HT-29 (cell line): ENCODE results near the gene STX1B. TPM values are rescaled to one million over a fixed set of nuclear protein-coding genes. Genes with fewer than 3 reads are reported as not detected.

Source experiments
- DNase-seq: peaks from one replicate; pipeline ENCODE4 v3.0.0-alpha.2; 2015; ENCODE audit warnings: low spot score
- total RNA-seq: library from RNA; depleted of rRNA; stranded (reverse); fragments of >200 nt; shearing (Covaris generic); gene quantifications from 2 replicates; pipeline ENCODE4 v1.2.3, GENCODE V29; 2014

The STX1B gene
- total RNA-seq, 1 experiment from 2014 or later = not detected

DNA sequence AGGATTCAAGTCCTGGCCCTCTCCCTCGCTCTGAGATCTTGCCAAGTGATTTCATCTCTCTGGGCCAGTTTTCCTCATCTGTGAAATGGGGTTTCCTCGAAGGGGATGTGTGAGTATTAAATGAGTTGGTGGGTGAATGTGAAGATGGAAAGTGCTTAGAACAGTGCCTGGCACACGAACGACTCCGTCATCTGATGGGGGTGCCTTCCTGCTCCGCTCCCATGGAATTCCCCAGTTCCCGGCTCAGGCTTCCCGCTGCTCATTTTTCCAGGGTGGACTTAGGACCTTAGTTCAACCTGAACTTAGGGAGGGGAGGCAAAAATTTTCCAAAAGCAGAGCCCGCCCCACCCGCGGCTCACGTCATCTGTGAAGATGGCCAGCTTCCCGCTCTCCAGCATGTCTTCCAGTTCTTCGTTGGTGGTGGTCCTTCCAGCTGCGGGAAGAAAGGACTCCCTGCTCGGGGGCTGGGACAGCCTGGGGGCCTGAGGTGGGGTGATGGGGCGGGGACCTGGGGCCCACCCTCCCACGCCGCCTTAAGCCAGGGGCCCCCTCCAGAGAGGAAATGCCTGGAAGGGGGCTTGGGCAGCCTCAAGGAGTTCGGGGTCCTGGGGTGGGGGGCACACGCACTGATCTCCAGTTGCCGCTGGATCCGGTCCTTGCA lies 14.0 kb downstream of the STX1B start:
- no peak for DNase-seq

GRCh38 chr16:30995927-30996323 lies 14.5 kb downstream of the STX1B start:
- DNase-seq = no peak

- DNase-seq = no peak
Measured at GRCh38 chr16:30992931-30993816, 17.3 kb downstream of the STX1B start.

DNA sequence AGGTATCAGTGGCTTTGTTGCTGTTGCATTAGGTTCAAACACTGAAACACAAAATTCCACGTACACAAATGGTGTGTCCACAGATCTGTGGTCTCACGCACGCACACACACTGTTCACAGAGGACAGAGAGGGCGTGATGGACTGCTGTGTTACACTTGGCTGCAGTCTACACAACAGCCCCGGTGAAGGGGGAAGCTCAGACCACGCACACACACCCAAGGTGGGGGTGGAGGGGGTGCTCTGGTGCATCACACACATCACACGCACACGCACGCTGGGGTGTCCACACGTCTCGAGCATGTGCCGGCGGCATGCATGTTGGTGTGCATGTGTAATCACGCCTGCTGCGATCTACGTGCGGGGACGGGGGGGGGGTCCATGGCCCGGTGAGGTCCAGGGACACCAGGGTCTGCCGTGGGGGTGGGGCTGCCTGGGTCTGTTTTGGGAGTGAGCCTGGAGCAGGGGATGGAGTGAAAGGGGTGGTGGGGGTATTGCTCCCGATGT lies 18.1 kb downstream of the STX1B start:
- no peak for DNase-seq

DNA sequence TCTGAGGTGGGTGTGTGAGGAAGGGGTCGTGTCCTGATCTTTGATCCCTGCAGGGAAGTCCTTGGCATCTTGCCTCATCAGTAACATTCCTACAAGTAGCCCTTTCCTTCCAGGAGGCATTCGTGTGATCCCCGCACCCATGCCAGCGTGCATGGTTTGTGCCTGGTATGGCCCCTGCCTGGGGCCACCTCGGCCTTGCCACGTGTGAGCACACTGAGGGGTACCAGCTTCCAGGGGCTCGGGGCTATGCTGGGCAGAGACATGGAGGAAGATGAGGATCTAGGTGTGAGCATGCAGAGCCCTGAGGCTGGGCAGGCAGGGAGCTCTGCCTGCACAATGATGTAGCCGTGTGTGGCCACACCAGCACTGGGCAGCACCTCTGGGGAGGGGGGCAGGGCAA lies 19.4 kb downstream of the STX1B start:
- no peak for DNase-seq

DNA sequence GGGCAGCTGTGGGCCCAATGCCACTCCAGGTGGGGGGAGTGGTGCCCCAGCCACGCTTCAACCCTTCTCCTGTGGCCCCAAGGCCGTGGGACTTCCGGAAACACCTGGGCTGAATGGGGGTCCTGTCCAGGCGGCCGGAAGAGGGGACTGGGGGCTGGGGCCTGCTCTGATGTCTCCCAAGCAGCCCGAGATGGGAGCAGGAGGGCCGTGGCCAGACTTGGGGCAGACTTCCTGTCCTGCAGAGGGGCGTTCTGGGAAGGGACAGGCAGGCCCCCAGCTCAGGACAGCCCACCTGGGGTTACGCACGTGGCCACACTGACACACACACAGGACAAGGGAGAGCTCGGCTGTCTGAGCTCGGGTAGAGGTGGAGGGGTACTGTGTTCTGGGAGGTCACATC lies 20.3 kb downstream of the STX1B start:
- no peak for DNase-seq

GRCh38 chr16:30989469-30990047 lies 20.9 kb downstream of the STX1B start:
- no peak for DNase-seq

- DNase-seq = no peak
Measured at GRCh38 chr16:30987581-30988190, 22.8 kb downstream of the STX1B start.

DNA sequence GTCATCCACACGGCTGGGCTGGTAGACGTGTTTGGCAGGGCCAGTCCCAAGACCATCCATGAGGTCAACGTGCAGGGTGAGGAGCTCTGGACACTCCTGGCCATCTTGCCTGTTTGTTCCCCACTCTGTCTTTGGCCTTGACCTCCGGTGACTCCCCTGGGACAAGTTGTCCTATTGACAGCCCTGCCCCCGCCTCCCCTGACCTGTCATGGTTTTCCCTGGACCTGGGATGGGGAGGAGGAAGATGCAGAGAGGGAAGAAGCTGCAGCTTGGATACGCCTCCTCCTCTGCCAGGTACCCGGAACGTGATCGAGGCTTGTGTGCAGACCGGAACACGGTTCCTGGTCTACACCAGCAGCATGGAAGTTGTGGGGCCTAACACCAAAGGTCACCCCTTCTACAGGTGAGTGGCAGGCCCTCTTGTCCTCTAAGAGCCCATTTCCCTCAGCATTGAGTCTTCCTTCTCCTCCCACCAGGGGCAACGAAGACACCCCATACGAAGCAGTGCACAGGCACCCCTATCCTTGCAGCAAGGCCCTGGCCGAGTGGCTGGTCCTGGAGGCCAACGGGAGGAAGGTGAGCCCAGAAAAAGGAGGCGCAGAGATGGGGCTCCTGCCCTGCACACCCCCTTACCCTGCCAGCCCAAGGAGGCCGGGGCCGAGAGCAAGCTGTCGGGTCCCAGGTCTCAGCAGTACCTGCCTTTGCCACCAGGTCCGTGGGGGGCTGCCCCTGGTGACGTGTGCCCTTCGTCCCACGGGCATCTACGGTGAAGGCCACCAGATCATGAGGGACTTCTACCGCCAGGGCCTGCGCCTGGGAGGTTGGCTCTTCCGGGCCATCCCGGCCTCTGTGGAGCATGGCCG lies 24.1 kb downstream of the STX1B start:
- DNase-seq = no peak

DNA sequence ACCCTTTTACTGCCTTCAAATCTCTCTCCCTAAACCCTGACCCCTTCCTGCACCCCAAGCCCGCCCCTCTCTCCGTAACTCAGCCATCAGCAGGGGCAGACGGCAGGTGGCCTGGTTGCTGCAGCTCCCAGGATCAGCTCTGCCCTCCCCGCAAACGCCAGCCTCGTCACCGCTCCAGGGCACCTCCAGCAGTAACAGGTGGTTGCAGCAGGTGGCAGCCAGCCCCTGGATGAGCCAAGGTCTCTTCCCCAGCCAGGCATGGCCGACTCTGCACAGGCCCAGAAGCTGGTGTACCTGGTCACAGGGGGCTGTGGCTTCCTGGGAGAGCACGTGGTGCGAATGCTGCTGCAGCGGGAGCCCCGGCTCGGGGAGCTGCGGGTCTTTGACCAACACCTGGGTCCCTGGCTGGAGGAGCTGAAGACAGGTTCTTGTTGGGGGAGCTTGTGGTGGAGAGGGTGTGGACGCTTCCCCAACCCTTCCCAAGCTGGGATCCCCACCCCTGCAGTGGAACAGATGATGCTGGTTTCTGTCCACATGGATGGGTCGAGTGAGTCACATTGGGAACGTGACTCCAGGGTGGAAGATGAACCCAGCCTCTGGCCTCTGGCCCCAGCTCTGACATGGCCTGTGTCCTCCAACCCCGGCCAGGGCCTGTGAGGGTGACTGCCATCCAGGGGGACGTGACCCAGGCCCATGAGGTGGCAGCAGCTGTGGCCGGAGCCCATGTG lies 24.9 kb downstream of the STX1B start:
- DNase-seq = peak; percentile 82

- peak; percentile 84 for DNase-seq
Measured at GRCh38 chr16:30984669-30985400, 25.6 kb downstream of the STX1B start, which contains the start of gene HSD3B7. TSS of gene HSD3B7 (plus strand) at chr16:30985207. CDS start at chr16:30985659, 452 bp downstream.

DNA sequence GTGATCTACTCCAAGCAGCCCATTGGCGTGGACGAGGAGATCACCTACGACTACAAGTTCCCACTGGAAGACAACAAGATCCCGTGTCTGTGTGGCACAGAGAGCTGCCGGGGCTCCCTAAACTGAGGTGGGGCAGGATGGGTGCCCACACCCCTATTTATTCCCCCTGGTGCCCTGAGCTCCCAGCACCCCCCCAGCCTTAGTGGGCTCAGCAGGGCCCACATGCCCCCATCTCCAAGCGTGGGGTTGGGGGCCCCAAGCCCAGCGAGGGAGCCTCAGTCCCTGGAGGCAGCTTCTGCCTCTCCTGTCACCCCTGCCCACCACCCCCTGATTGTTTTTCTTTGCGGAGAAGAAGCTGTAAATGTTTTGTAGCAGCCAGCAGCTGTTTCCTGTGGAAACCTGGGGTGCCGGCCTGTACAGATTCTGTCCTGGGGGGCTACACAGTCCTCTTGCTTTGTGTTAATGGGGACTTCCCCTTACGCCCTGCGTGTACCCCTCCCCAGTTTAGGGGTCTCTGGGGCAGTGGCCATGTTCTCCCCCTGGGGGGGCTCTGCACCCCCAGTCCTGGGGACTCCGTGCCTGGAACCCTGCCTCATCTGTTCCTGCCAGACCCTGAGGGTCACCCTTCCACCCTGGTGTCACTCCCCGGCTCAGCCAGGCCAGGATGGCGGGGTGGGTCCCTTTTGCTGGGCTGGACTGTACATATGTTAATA lies 26.4 kb downstream of the STX1B start:
- DNase-seq = no peak

DNA sequence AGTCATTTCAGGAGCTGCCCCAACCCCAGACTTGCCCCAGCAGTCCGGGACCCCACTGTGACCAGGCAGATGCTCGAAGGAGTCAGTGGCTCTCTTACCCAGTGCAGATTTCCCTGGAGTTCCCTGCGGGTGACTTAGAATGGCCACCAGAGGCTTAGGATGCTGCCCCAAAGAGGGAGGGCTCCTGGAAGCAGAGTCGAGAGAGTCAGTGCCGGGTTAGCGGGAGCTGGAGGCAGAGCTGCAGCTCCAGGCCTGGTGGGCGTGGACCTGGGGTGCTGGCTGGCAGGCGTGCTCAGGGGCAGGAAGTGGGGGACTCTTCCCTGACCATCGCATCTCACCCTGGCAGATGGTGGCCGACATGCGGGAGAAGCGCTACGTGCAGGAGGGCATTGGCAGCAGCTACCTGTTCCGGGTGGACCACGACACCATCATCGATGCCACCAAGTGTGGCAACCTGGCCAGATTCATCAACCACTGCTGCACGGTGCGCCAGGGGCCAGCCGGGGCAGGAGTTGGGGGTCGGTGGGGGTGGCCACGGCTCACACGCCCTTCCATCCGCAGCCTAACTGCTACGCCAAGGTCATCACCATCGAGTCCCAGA lies 27.0 kb downstream of the STX1B start:
- DNase-seq = no peak

DNA sequence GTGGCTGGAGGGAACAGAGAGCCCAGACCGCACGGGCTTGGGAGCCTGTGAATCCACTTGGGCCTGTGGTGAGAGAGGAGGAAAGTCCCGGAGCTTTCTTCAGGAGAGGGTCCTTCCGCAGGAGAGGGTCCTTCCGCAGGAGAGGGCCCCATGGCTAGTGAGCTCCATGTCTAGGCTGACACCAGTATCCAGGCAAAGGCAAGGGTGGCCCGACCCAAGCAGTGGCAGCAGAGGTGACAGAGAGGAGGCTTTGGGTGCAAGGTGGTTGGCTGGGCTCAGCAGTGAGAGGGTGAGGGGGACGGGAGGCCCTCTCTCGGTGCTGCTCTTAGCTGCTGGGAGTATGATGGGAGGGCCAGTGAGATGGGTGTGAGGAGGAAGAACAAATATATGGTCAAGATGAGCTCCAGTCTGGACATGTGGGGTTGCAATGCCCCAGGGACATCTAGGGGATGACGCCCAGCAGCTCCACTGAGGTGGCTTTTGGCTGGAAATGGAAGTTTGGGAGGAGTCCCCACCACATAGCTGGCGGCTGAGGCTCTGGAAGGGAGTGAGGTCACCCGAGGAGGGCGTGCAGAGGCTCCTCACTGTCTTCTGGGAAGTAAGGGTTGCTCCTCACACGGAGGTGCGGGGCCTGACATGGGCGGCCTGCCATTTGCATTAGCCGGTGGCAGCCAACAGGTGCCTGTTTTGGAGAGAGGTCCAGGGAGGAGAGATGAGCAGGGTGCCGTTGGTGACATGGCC lies 27.7 kb downstream of the STX1B start:
- no peak for DNase-seq

DNA sequence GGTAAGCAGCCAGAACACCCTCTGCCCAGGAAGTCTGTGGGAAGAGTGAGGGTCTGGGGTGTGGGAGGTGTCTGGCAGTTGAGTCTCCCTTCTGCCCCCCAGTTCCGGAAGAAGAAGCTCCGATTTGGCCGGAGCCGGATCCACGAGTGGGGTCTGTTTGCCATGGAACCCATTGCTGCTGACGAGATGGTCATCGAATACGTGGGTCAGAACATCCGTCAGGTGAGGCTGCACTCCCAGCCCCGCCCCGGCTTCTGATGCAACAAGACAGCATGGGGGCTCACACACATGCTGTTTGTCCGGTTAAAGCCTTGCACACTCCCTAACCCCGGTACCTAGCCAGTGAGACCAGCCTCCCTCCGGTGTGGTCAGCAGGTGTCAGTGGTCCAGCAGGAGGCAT lies 29.5 kb downstream of the STX1B start:
- DNase-seq = no peak

- no peak for DNase-seq
Measured at GRCh38 chr16:30980434-30980833, 30.0 kb downstream of the STX1B start.

GRCh38 chr16:30980023-30980371 lies 30.4 kb downstream of the STX1B start:
- no peak for DNase-seq
